ENCODE measurements around the gene SELENOO.

The SELENOO gene

GRCh38 chr22:50185375-50186087 is 15.3 kb upstream of the SELENOO start, which contains the start of gene TRABD:
Gene TRABD (plus strand): TSS chr22:50185913. CDS start chr22:50193061, 7,148 bp downstream.
- peak; percentile 50 for DNase-seq (ENCODE audit: low read depth, low spot score)

DNA sequence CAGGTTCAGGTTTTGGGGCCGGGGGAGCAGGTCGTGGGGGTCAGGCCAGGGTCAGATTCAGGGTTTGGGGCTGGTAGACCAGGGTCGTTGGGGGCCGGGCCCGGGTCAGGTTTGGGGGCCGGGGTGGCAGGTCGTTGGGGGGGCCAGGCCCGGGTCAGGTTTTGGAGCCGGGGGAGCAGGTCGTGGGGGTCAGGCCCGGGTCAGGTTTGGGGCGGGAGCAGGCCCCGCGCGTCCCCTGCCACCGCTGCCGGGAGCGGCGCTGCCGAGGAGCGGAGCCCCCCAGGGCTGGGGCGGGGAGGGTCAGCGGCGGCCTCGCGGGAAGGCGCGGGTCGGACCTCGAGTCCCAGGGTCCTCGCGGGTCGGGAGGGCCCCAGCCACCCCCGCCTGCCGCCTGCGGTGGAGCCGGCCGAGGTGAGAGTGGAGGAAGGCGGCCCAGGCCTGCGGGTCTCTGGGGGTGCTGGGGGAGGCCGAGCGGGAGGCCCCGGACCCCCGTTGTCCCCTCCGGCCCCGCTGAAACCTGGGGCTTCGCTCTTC is 14.6 kb upstream of the SELENOO start:
- DNase-seq (ENCODE audit: low read depth, low spot score), result no peak

GRCh38 chr22:50186761-50187523 is 13.9 kb upstream of the SELENOO start:
- no peak for DNase-seq (ENCODE audit: low read depth, low spot score)

DNA sequence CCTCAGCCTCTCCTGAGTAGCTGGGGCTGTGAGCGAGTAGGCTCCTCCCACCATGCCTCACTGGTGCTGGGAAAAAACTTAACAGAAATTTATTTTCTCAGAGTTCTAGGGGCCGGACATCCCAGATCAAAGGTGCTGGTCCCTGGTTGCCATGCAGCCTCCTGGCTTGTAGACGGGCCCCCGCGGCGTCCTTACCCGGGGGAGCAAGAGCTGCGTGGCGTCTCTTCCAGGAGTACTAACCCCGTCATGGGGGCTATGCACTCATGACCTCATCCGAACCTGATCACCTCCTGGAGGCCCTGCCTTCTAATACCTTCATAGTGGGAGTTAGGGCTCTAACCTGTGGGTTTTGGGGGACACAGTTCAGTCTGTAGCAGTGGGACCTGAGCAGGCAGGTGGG is 12.5 kb upstream of the SELENOO start:
- no peak for DNase-seq (ENCODE audit: low read depth, low spot score)

DNA sequence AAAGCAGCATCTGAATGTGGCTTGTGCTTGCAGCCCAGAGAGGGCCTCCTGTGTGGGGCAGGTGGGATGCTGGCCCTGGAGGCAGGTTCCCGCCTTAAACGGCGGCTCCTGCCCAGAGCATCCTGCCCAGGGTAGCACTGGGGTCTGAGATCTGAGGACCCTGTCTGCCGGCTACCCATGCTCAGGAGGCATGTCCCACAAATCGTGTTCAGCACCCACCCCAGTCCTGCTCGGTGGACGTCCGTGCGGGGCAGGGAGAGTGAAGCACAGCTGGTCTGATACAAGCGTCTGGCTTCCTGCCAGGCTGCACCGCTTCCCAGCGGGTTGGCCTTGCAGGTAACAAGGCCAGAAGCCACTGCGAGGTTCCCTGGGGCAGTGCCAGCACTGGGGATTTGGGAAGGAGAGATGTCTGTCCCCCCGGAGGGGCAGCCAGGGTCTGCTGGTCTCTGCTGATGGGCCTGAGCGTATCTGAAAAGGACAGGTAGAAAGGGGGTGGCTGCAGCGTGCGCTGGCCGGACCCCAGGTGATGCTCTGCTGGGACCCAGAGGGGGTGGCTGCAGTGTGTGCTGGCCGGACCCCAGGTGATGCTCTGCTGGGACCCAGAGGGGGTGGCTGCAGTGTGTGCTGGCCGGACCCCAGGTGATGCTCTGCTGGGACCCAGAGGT is 11.5 kb upstream of the SELENOO start:
- DNase-seq (ENCODE audit: low read depth, low spot score), result no peak

DNA sequence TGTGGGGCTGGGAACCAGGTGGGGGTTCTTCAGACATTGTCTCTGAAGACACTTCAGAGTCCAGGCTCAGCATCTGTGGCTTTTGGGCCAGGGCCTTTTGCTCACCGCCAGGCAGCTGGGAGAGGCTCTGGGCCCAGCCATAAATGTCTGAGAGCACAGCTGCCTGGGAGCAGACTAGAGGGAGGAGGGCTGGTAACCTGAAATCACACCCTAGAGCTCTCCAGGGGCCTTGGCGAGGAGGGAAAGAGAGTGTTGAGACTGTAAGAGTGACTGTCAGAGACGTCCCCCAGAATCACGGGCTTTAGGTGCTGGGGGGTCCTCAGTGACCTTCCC is 11.0 kb upstream of the SELENOO start:
- no peak for DNase-seq (ENCODE audit: low read depth, low spot score)

DNA sequence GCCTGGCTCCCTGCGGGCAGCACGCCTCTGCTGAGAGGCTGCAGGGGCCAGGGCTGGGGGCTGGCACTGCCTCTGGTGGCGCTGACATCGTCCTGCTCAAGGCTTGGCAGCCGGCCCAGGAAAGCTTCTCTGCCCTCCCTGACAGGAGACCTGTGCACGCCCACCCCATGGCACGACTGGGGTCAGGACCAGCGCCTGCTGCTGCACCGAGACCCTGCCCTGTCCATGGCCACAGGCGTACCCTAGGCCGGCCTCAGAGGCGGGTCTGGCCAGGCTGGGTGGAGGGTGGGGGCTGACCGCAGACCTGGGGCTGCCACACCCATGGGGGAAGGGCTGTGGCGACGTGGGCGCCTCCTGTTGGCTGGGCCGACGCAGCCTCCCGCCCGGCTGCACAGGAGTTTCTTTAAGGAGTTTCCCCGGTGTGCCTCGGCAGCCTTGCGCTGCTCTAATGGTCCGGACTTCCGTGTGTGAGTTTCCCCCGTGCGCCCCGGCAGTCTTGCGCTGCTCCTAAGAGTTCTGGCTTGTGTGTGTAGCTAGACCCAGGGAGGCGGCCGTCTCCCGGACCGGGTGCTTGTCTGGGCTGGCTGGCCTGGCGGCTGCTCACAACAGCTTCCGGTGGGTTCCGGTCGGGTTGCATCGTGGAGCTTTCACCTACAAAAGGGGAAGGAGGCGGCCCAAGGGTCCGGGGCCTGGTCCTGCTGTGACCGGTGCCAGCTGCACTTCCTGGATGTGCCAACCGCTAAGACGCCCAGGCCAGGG is 10.4 kb upstream of the SELENOO start:
- no peak for DNase-seq (ENCODE audit: low read depth, low spot score)

- no peak for DNase-seq (ENCODE audit: low read depth, low spot score)
These were observed 9.7 kb upstream of the SELENOO start for GRCh38 chr22:50190941-50191741.

- DNase-seq (ENCODE audit: low read depth, low spot score), result no peak
These were observed 8.2 kb upstream of the SELENOO start for GRCh38 chr22:50192436-50193204.

DNA sequence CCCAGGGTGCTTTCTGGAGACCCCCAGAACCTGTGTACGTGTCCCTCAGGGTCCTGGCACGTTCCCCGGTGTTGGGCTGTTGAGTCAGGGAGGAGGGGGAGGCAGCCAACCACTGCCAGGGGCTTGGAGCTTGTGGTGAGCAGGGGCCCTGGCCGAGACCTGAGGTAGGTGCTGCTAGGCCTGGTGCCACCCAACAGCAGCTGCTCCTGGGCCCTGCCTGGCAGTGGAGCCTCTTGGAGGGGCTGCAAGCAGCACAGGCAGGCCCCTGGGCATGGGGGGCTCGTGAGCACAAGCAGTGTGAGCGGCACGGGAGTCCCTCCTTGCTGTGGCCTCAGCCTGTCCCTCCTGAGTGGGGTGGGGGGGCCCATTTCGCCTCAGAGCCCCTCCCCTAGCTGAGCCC is 7.2 kb upstream of the SELENOO start:
- DNase-seq (ENCODE audit: low read depth, low spot score), result no peak

GRCh38 chr22:50194037-50194805 is 6.6 kb upstream of the SELENOO start:
- DNase-seq (ENCODE audit: low read depth, low spot score), result no peak

DNA sequence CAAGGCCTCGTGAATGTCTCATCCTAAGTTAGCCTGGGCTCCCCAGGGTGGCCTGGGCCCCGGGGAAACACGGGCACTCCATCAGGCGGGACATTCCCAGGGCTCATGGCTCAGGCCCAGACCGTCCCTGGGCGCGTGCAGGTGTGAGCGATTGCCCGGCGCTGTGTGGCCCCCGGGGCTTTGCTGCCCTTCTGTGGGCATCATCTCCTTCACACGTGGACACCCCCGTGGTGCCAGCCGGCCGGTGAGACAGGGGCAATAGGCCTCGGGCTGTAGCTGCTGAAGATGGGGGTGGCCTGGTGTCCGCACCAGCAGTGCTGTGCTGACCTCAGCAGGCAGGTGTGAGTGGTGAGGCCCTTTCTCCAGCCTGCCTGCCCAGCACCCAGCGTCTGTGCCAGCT is 4.6 kb upstream of the SELENOO start:
- no peak for DNase-seq (ENCODE audit: low read depth, low spot score)

- DNase-seq (ENCODE audit: low read depth, low spot score), result no peak
These were observed 3.6 kb upstream of the SELENOO start for GRCh38 chr22:50197000-50197800.

- DNase-seq (ENCODE audit: low read depth, low spot score), result no peak
These were observed 2.8 kb upstream of the SELENOO start for GRCh38 chr22:50197856-50198623.

DNA sequence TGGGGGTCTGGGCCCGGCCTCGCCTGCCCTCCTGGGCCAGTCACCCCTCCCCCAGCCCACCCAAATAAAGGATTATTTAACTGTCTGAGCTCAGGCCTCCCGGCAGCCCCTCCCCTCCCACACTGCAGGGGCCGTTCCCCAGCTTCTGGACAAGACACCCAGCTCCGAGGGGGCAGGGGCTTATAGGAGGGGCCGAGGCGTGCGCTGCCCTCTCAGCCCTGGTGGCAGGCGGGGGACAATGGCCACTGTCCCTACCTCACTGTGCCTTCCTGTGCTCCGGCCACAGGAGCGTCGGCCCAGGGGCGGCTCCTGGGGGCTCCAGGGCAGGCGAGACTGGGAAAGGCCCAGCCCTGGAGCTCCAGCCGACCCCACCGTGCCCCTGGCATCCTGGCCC is 2.2 kb upstream of the SELENOO start:
- no peak for DNase-seq (ENCODE audit: low read depth, low spot score)

- no peak for DNase-seq (ENCODE audit: low read depth, low spot score)
These were observed 1.5 kb upstream of the SELENOO start for GRCh38 chr22:50199251-50199721.

- DNase-seq (ENCODE audit: low read depth, low spot score), result no peak
These were observed 866 bp upstream of the SELENOO start for GRCh38 chr22:50199829-50200460.
